NCI-H1092 (cell line): ENCODE data around the gene MEIS3.

ENCODE experiments used
- DNase-seq: peaks from one replicate; lab custom pipeline; 2025; lab: John Stamatoyannopoulos, UW

The MEIS3 gene

DNA sequence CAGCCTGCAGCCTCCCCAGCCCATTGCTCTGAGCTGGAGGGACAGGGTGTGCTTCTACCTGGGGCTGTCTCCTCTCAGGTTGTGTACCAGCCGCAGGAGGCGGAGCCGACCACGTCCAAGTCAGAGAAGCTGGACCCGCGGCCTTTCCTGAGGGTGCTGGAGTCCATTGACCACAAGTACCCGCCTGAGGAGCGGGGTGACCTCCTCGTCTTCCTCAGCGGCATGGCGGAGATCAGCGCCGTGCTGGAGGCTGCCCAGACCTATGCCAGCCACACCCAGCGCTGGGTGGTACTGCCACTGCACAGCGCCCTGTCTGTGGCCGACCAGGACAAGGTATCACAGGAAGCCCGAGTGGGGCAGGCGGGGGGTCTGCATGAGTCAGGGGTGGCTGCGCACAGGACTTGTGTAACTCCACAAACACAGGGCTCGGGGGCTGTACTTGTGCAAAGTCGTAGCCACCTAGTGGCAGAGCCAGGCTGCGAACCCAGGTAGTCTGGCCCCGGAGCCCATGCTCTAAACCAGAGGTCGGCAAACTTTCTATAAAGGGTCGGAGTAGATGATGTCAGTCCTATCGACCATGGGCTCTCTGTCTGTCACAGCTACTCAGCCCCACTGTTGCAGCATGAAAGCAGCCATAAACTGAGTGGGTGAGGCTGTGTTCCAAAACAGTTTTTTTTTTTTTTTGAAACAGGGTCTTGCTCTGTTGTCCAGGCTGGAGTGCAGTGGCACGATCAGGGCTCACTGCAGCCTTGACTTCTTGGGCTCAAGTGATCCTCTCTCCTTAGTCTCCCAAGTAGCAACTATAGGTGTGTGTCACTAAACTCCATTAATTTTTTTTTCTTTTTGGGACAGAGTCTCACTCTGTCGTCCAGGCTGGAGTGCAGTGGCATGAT lies 61.3 kb downstream of the MEIS3 start:
- DNase-seq: no peak

DNA sequence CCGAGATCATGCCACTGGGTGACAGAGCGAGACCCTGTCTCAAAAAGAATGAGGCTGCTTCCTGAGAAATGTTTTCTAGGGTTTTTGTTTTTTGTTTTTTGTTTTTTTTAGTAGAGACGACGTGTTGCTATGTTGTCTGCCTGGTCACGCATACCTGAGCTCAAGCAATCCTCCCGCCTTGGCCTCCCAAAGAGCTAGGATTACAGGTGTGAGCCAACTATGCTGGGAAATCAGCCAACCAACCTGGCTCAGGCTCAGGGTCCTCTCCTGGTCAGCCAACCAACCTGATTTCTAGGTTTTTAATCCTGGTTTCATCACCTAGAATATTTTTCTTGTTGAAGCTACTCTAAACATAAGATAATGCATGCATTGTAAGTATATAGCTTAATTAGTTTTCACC lies 62.4 kb downstream of the MEIS3 start:
- DNase-seq: no peak

DNA sequence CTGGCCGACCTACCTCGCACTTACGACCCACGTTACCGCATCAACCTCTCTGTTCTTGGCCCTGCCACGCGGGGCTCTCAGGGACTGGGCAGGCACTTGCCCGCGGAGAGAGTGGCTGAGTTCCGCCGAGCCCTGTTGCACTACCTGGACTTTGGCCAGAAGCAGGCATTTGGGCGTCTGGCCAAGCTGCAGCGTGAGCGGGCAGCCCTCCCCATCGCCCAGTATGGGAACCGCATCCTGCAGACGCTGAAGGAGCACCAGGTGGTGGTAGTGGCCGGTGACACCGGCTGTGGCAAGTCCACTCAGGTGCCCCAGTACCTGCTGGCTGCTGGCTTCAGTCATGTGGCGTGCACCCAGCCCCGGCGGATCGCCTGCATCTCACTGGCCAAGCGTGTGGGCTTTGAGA lies 66.0 kb downstream of the MEIS3 start:
- DNase-seq: no peak
